ENCODE measurements around the gene RPN2. TPM values are rescaled to one million over a fixed set of nuclear protein-coding genes. Genes with fewer than 3 reads are reported as not detected.

RPN2 gene
- total RNA-seq, 1 donor: 159 TPM

GRCh38 chr20:37228082-37228481 is 49.0 kb downstream of the RPN2 start:
- TF ChIP-seq CTCF (IDR thresholded peaks at IDR 0.05; ENCODE audit: insufficient read depth, low read length): no peak
- peak; percentile 65 for DNase-seq (ENCODE audit: low read depth)
- no peak overlapping the region for H3K4me3 ChIP-seq (ENCODE audit: low read depth, low read length)

GRCh38 chr20:37228656-37229055 is 49.5 kb downstream of the RPN2 start:
- no peak overlapping the region for H3K4me3 ChIP-seq (ENCODE audit: low read depth, low read length)
- DNase-seq (ENCODE audit: low read depth): no peak
- TF ChIP-seq CTCF (IDR thresholded peaks at IDR 0.05; ENCODE audit: insufficient read depth, low read length): no peak

GRCh38 chr20:37229357-37229756 is 50.2 kb downstream of the RPN2 start:
- no peak overlapping the region for H3K4me3 ChIP-seq (ENCODE audit: low read depth, low read length)
- no peak for TF ChIP-seq CTCF (IDR thresholded peaks at IDR 0.05; ENCODE audit: insufficient read depth, low read length)
- no peak for DNase-seq (ENCODE audit: low read depth)

- DNase-seq (ENCODE audit: low read depth): no peak
- no peak for TF ChIP-seq CTCF (IDR thresholded peaks at IDR 0.05; ENCODE audit: insufficient read depth, low read length)
- no peak overlapping the region for H3K4me3 ChIP-seq (ENCODE audit: low read depth, low read length)
Measured at GRCh38 chr20:37230200-37230599, 51.1 kb downstream of the RPN2 start.

- DNase-seq (ENCODE audit: low read depth): no peak
Measured at GRCh38 chr20:37231947-37232630, 53.0 kb downstream of the RPN2 start.

GRCh38 chr20:37233548-37234253 is 54.6 kb downstream of the RPN2 start:
- no peak for TF ChIP-seq CTCF (IDR thresholded peaks at IDR 0.05; ENCODE audit: insufficient read depth, low read length)
- no peak overlapping the region for H3K4me3 ChIP-seq (ENCODE audit: low read depth, low read length)
- DNase-seq (ENCODE audit: low read depth): no peak

More at GRCh38 chr20:37231947-37232630, 53.0 kb downstream of the RPN2 start:
- no peak overlapping the region for H3K4me3 ChIP-seq (ENCODE audit: low read depth, low read length)
- TF ChIP-seq CTCF (IDR thresholded peaks at IDR 0.05; ENCODE audit: insufficient read depth, low read length): no peak
